HCT116 (cell line): ENCODE measurements around the gene CCN5. TPM values are rescaled to one million over a fixed set of nuclear protein-coding genes. Genes with fewer than 3 reads are reported as not detected.

ENCODE experiments used
- ATAC-seq: fragments of 200-7000 bp; cut with Tn5 transposase; 2 replicates; pipeline ENCODE4 v1.9.1; 2020; ENCODE audit warnings: mild to moderate bottlenecking, moderate library complexity
- BruUV-seq: library from RNA; stranded (reverse); fragments of 400-500 nt; replicated peaks from 2 replicates; lab custom pipeline; 2021; lab: Mats Ljungman, UMichigan
- CTCF ChIA-PET: fragments of 300-600 bp; sonication (Branson Sonifier 250); formaldehyde crosslinking; loops from one replicate; lab custom pipeline; 2021; ENCODE audit warnings: antibody characterized with exemption; lab: Charles Lee
- POLR2A ChIA-PET: fragments of 300-600, 350-600 bp; sonication (Branson Sonifier 250); formaldehyde crosslinking; loops from one replicate; lab custom pipeline; 2021; ENCODE audit warnings: antibody characterized with exemption; lab: Charles Lee
- RAD21 ChIA-PET, 2 experiments: fragments of 300-600 bp; sonication (Branson Sonifier 250); formaldehyde crosslinking; loops; one replicate each; lab custom pipeline; 2023; ENCODE audit warnings: low total read pairs in 2 of 2; ENCODE audit not compliant: uncharacterized antibody in 2 of 2, unreplicated experiment in 2 of 2, low non-redundant PET in 1 of 2; lab: Charles Lee
- DNase-seq: peaks from one replicate; pipeline ENCODE4 v3.0.0-alpha.2; 2010; ENCODE audit warnings: low read depth, low spot score
- H2AFZ ChIP-seq: fragments of 200-600 bp; shearing (Covaris generic), sonication (generic); 2 replicates; pipeline ENCODE4 v1.6.1; 2017; ENCODE audit warnings: low read depth, mixed run types, mixed read lengths, antibody characterized with exemption, low read length; ENCODE audit not compliant: poor library complexity, severe bottlenecking
- H3K27ac ChIP-seq: 2 replicates; pipeline ENCODE4 v1.5.1; 2012; ENCODE audit warnings: low read depth, low read length
- H3K27me3 ChIP-seq: fragments of 200-600 bp; sonication (generic); 2 replicates; pipeline ENCODE4 v1.6.1; 2016; ENCODE audit warnings: mixed run types, low read length, mixed read lengths; ENCODE audit not compliant: insufficient read depth
- H3K36me3 ChIP-seq, 2 experiments: fragments of 200-500 bp in 1 of 2; fragments of 200-600 bp in 1 of 2; sonication (Bioruptor generic) in 1 of 2; sonication (generic) in 1 of 2; 2 replicates each; pipeline versions ENCODE4 v1.5.1 to v1.6.1; 2014 to 2016; ENCODE audit warnings: low read length in 2 of 2, inconsistent platforms in 1 of 2, mixed read lengths in 1 of 2, mixed run types in 1 of 2; ENCODE audit not compliant: insufficient read depth in 2 of 2, control insufficient read depth in 1 of 2
- H3K4me1 ChIP-seq, 2 experiments: fragments of 200-600 bp in 1 of 2; sonication (generic) in 1 of 2; 2 replicates each; pipeline versions ENCODE4 v1.5.1 to v1.6.1; 2012 to 2017; ENCODE audit warnings: low read length in 2 of 2, inconsistent platforms in 1 of 2, mild to moderate bottlenecking in 1 of 2, mixed read lengths in 1 of 2, mixed run types in 1 of 2, moderate library complexity in 1 of 2; ENCODE audit not compliant: insufficient read depth in 2 of 2, control insufficient read depth in 1 of 2
- H3K4me2 ChIP-seq: fragments of 200-600 bp; sonication (generic); 2 replicates; pipeline ENCODE4 v1.6.1; 2017; ENCODE audit warnings: mixed run types, low read length, mixed read lengths
- H3K4me3 ChIP-seq, 2 experiments: fragments of 200-600 bp in 1 of 2; sonication (generic) in 1 of 2; replicated peaks in 1 of 2; 2 replicates each; pipeline ENCODE4 v1.5.1; 2011 to 2016; ENCODE audit warnings: low read length in 2 of 2, control low read depth in 1 of 2, low read depth in 1 of 2, mild to moderate bottlenecking in 1 of 2, mixed read lengths in 1 of 2, mixed run types in 1 of 2
- H3K79me2 ChIP-seq: fragments of 200-600 bp; sonication (generic); 2 replicates; pipeline ENCODE4 v1.6.1; 2017; ENCODE audit warnings: mild to moderate bottlenecking, mixed run types, low read length, moderate library complexity, mixed read lengths; ENCODE audit not compliant: insufficient read depth
- H3K9ac ChIP-seq: fragments of 200-600 bp; sonication (generic); 2 replicates; pipeline ENCODE4 v1.6.1; 2016; ENCODE audit warnings: low read length, mixed read lengths
- H3K9me2 ChIP-seq: fragments of 200-600 bp; sonication (generic), shearing (Covaris generic); 2 replicates; pipeline ENCODE4 v1.6.1; 2017; ENCODE audit warnings: mixed run types, mild to moderate bottlenecking, moderate library complexity; ENCODE audit not compliant: insufficient read depth
- H3K9me3 ChIP-seq, 2 experiments: fragments of 200-500 bp in 1 of 2; fragments of 200-600 bp in 1 of 2; sonication (Bioruptor generic) in 1 of 2; sonication (generic) in 1 of 2; 2 replicates each; pipeline ENCODE4 v1.6.1; 2014 to 2017; ENCODE audit warnings: low read length in 2 of 2, mixed read lengths in 2 of 2, inconsistent platforms in 1 of 2, low read depth in 1 of 2, mild to moderate bottlenecking in 1 of 2, mixed run types in 1 of 2, moderate library complexity in 1 of 2; ENCODE audit not compliant: control insufficient read depth in 1 of 2, insufficient read depth in 1 of 2
- H4K20me1 ChIP-seq: fragments of 200-600 bp; sonication (generic), shearing (Covaris generic); 2 replicates; pipeline ENCODE4 v1.6.1; 2017; ENCODE audit warnings: mixed run types, mild to moderate bottlenecking, moderate library complexity; ENCODE audit not compliant: insufficient read depth
- CTCF ChIP-seq, 3 experiments: fragments of 200-600 bp in 1 of 3; sonication (generic) in 1 of 3; IDR thresholded peaks in 2 of 3; conservative IDR thresholded peaks in 1 of 3; 2 replicates each; pipeline ENCODE4 v1.5.1; 2012 to 2017; ENCODE audit warnings: low read depth in 2 of 3, low read length in 2 of 3, antibody characterized with exemption in 1 of 3, borderline replicate concordance in 1 of 3, control low read depth in 1 of 3, mild to moderate bottlenecking in 1 of 3, mixed read lengths in 1 of 3, mixed run types in 1 of 3, moderate library complexity in 1 of 3; ENCODE audit not compliant: insufficient read depth in 1 of 3
- POLR2A ChIP-seq: IDR thresholded peaks from 2 replicates; pipeline ENCODE4 v1.7.0; 2011; ENCODE audit warnings: borderline replicate concordance; ENCODE audit not compliant: insufficient read depth, insufficient read length; ENCODE audit errors: extremely low read depth
- SRF ChIP-seq: IDR thresholded peaks from 2 replicates; pipeline ENCODE4 v1.6.1; 2012; ENCODE audit warnings: low read depth
- TCF7L2 ChIP-seq: IDR thresholded peaks from 2 replicates; pipeline ENCODE4 v1.7.0; 2011; ENCODE audit warnings: borderline replicate concordance, inconsistent platforms; ENCODE audit not compliant: insufficient read depth, insufficient read length; ENCODE audit errors: extremely low read depth
- intact Hi-C: fragments of 100-400 bp; cut with micrococcal nuclease; formaldehyde crosslinking; loops from 2 replicates; pipeline ENCODE4 v1.10.0; 2022
- total RNA-seq: library from RNA; stranded (reverse); gene quantifications from one replicate; pipeline ENCODE4 v1.2.1, GENCODE V29; 2021; ENCODE audit not compliant: unreplicated experiment

Gene CCN5
- total RNA-seq, 1 experiment from 2014 or later = 0.20 TPM

- no peak for ATAC-seq
- no peaks in the 10 kb centered on the region for H3K9me2 ChIP-seq
- intact Hi-C loops = no loop called here
- H2AFZ ChIP-seq = no peak overlapping the region
- H3K9ac ChIP-seq = no peak overlapping the region
- no peaks in the 10 kb centered on the region for H3K79me2 ChIP-seq
- no peak for TF ChIP-seq SRF
- peak in 2 of 3 experiments; percentile 34 to 36; a peak in 3 of 6 replicates for TF ChIP-seq CTCF (IDR thresholded peaks at IDR 0.05 in 2 of 3, conservative IDR thresholded peaks at IDR 0.05 in 1 of 3; ENCODE audit: borderline replicate concordance in 1 of 3, insufficient read depth in 1 of 3, low read depth in 2 of 3, low read length in 2 of 3)
- TF ChIP-seq, all 23 proteins: peak for 1
- Histone ChIP-seq H4K20me1 (no peaks in the 10 kb centered on the region), H3K36me3 (no peaks in the 10 kb centered on the region), H3K4me3 (no peak overlapping the region), H3K9me3 (no peaks in the 10 kb centered on the region), H3K27ac (no peak overlapping the region), H3K27me3 (no peaks in the 10 kb centered on the region), H3K4me2 (no peak overlapping the region), H3K4me1 (peaks cover 13 to 47% of the 10 kb centered on the region in 2 experiments)
- POLR2A ChIA-PET = interaction anchor here (0.9 kb wide), 1 partner anchor 150 kb away, joined by 3 read pairs; the partner anchor contains the start of gene YWHAB
- DNase-seq = no peak
- CTCF ChIA-PET = interaction anchor here (0.7 to 7.3 kb wide), 3 partner anchors 11 to 50 kb away, joined by 3 to 160 read pairs (median 3); no protein-coding TSS in a partner anchor
- no TSS peak for BruUV-seq
- RAD21 ChIA-PET = no interaction called here
Measured at GRCh38 chr20:44734938-44735337, 19.8 kb downstream of the CCN5 start.

GRCh38 chr20:44735816-44736169, 20.6 kb downstream of the CCN5 start:
- CTCF ChIA-PET = interaction anchor here (0.7 to 7.3 kb wide), 3 partner anchors 11 to 51 kb away, joined by 3 to 160 read pairs (median 3); no protein-coding TSS in a partner anchor

More at GRCh38 chr20:44735816-44736169, 20.6 kb downstream of the CCN5 start:
- Histone ChIP-seq H3K9me2 (no peaks in the 10 kb centered on the region), H3K27ac (0 out of 2 replicates have a peak overlapping the region, but pooled peaks have one; percentile 6), H3K36me3 (no peaks in the 10 kb centered on the region), H3K4me3 (0 out of 4 replicates have a peak overlapping the region, but pooled peaks of 1 of the 2 experiments have one; percentile 25), H3K4me2 (peak overlapping the region; percentile 52), H3K4me1 (peaks cover 4 to 38% of the 10 kb centered on the region in 2 experiments; a peak in 3 of 4 replicates), H3K27me3 (no peaks in the 10 kb centered on the region), H3K9ac (no peak overlapping the region), H4K20me1 (no peaks in the 10 kb centered on the region), H3K79me2 (no peaks in the 10 kb centered on the region), H3K9me3 (no peaks in the 10 kb centered on the region), H2AFZ (no peak overlapping the region)
- DNase-seq (no peak), ATAC-seq (no peak)
- ChIA-PET POLR2A (no interaction called here), RAD21 (no interaction called here)
- no TSS peak for BruUV-seq
- intact Hi-C loops = no loop called here
- TF ChIP-seq POLR2A (no peak), TCF7L2 (no peak)
